Activated T-helper 1 cell treated with anti-CD3 and anti-CD28 coated beads, Interleukin-12 subunit alpha, Interleukin-12 subunit beta, Interleukin-2, Interleukin-4 antibody, amounts not matched to agents 30 ng/mL and 10 ng/mL and 1 ng/mL, durations not matched to agents 14 hours and 24 hours and 36 hours (primary cell): ENCODE measurements around the gene C1orf116. TPM values are rescaled to one million over a fixed set of nuclear protein-coding genes. Genes with fewer than 3 reads are reported as not detected.

ENCODE experiments used
- DNase-seq: peaks from one replicate; pipeline ENCODE4 v3.0.0; 2021; ENCODE audit warnings: low spot score
- H3K27ac Mint-ChIP-seq: one replicate; pipeline ENCODE4 v1.8.0; 2021; ENCODE audit warnings: mild to moderate bottlenecking, mixed read lengths
- H3K27me3 Mint-ChIP-seq: one replicate; pipeline ENCODE4 v1.8.0; 2022; ENCODE audit warnings: mild to moderate bottlenecking, moderate library complexity, mixed read lengths; ENCODE audit not compliant: insufficient read depth
- H3K36me3 Mint-ChIP-seq: one replicate; pipeline ENCODE4 v1.8.0; 2021; ENCODE audit warnings: low read depth, mixed read lengths
- H3K4me1 Mint-ChIP-seq: one replicate; pipeline ENCODE4 v1.8.0; 2021; ENCODE audit warnings: low read depth, mixed read lengths
- H3K4me3 Mint-ChIP-seq: one replicate; pipeline ENCODE4 v1.8.0; 2021; ENCODE audit warnings: mild to moderate bottlenecking, moderate library complexity, mixed read lengths
- H3K9me3 Mint-ChIP-seq: one replicate; pipeline ENCODE4 v1.8.0; 2021; ENCODE audit warnings: mixed read lengths
- intact Hi-C: fragments of 100-400 bp; cut with micrococcal nuclease; formaldehyde crosslinking; loops from one replicate; pipeline ENCODE4 v1.15.1; 2024
- total RNA-seq: library from RNA; stranded (reverse); gene quantifications from 2 replicates; pipeline ENCODE4 v1.2.3, GENCODE V29; 2022

The C1orf116 gene
- not detected in 2 replicates for total RNA-seq

DNA sequence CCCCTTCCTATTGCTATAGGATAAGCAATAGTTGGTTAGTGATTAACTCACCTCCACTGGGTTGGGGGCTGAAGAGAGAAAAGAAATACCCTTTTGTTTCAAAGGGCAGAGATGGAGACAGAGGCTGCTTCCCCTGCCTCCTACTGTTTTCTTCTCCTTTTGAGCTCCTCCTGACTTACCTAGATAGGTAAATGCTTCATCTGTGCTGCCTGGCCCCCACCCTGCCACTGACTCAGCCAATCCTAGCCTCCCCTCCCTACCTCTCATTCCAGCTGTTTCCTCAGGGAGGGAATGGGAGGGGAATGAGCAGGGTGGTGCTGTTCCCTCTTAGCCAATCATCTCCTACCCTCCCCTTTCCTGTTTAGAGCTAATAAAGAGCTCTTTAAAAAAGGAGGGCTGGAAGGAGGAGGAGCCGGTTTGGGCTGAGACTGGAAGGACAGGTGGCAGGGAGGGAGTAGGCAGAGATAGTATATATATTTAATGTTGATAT is at the start of gene C1orf116:
Gene C1orf116 (minus strand): TSS at position 229 of the 490 bp plus-strand sequence. CDS start 5,158 bp downstream, outside the sequence.
- no peak for DNase-seq
- H3K27me3 Mint-ChIP-seq = peaks cover 27% of the 10 kb centered on the region
- no peaks in the 10 kb centered on the region for H3K4me1 Mint-ChIP-seq

GRCh38 chr1:207081806-207082205 is 49.2 kb upstream of the C1orf116 start:
- Mint-ChIP-seq H3K27ac (no peak overlapping the region), H3K36me3 (no peaks in the 10 kb centered on the region), H3K27me3 (peaks cover 15% of the 10 kb centered on the region), H3K9me3 (no peaks in the 10 kb centered on the region), H3K4me3 (no peak overlapping the region), H3K4me1 (peaks cover 23% of the 10 kb centered on the region)
- intact Hi-C loops = no loop called here
- no peak for DNase-seq

More for the DNA sequence above, at the start of gene C1orf116:
- Mint-ChIP-seq H3K27ac (no peak within 1 kb of the TSS), H3K36me3 (no peaks in the 10 kb centered on the region), H3K4me3 (no peak within 1 kb of the TSS), H3K9me3 (no peaks in the 10 kb centered on the region)
- intact Hi-C loops = no loop called here

DNA sequence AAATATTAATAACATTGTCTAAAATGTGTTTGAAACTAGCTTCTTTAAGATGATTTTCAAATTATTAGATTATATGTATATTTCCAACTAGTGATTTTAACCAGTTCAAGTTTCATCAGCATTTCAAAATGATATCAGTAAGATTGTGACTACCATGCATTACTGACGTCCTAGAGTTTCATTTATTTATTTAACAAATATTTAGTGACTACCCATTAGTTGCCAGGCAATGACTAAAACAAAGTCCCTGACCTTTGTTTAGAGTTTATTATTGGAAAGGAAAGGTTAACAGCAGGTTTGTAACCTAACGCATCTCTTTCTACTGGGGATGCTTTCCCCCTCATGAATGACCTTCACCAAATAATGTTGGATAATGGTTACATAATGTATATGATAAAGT is 48.5 kb upstream of the C1orf116 start:
- no peaks in the 10 kb centered on the region for H3K36me3 Mint-ChIP-seq
- H3K27me3 Mint-ChIP-seq = peaks cover 21% of the 10 kb centered on the region
- intact Hi-C loops = no loop called here
- H3K9me3 Mint-ChIP-seq = no peaks in the 10 kb centered on the region
- DNase-seq = no peak
- no peak overlapping the region for H3K4me3 Mint-ChIP-seq
- peaks cover 20% of the 10 kb centered on the region for H3K4me1 Mint-ChIP-seq
- no peak overlapping the region for H3K27ac Mint-ChIP-seq

DNA sequence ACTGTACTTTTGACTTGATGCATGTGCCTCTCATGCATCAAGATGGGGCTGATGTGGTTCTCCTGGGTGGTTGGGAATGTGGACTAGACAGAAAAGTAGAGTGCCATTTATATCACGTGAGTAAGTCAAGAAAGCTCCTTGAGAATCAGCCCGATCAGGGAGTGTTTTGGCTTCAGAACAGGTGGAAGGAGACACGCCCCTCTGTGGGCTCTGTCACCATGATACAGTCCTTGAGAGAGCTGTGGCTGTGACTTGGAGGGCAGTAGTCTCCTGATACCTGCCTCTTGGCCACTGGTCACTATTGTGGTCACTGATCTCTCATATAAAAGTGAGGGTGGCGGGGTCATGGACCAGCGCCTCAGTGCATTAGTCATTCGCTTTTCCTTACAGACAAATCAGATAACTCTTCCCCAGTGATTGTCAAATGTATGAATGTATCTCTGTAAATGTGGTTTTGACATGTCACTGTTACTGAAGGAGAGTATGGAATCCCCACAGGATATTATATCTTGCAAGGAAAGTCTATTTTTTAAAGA is 47.2 kb upstream of the C1orf116 start:
- Mint-ChIP-seq H3K36me3 (no peaks in the 10 kb centered on the region), H3K9me3 (no peaks in the 10 kb centered on the region), H3K27me3 (peaks cover 25% of the 10 kb centered on the region), H3K4me1 (peaks cover 7% of the 10 kb centered on the region), H3K4me3 (no peak overlapping the region), H3K27ac (no peak overlapping the region)
- DNase-seq = no peak
- intact Hi-C loops = no loop called here

DNA sequence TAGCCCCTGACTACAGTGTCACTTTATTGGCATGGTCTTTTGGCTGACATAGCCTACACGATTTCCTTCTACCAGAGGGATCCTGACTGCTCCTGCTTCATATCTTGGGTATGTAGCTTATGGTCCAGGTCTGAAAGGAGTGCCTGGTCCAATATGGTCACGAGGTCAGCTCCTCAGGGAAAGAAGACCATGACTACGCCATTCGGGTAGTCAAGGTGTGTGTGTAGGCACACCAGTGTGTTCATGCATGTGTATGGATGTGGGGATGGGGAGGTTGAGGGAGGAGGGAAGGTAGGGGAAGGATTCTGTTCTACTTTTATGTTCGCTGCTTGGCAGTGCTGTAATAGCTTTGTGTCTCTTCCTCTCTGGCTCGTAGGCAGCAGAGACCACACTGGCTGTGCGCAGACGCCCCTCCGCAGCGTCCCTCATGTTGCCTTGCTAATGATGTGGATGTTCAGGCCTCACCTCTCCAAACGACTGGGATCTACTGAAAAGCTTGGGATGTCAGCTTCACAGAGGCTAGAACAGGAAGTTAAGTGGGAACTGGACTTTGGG is 46.1 kb upstream of the C1orf116 start:
- intact Hi-C loops = loop anchor here (1.0 kb wide), 4 partner anchors 28 to 421 kb away; no protein-coding TSS in a partner anchor
- Mint-ChIP-seq H3K27ac (no peak overlapping the region), H3K36me3 (no peaks in the 10 kb centered on the region), H3K9me3 (no peaks in the 10 kb centered on the region), H3K4me1 (no peaks in the 10 kb centered on the region), H3K4me3 (no peak overlapping the region), H3K27me3 (peaks cover 25% of the 10 kb centered on the region)
- no peak for DNase-seq

DNA sequence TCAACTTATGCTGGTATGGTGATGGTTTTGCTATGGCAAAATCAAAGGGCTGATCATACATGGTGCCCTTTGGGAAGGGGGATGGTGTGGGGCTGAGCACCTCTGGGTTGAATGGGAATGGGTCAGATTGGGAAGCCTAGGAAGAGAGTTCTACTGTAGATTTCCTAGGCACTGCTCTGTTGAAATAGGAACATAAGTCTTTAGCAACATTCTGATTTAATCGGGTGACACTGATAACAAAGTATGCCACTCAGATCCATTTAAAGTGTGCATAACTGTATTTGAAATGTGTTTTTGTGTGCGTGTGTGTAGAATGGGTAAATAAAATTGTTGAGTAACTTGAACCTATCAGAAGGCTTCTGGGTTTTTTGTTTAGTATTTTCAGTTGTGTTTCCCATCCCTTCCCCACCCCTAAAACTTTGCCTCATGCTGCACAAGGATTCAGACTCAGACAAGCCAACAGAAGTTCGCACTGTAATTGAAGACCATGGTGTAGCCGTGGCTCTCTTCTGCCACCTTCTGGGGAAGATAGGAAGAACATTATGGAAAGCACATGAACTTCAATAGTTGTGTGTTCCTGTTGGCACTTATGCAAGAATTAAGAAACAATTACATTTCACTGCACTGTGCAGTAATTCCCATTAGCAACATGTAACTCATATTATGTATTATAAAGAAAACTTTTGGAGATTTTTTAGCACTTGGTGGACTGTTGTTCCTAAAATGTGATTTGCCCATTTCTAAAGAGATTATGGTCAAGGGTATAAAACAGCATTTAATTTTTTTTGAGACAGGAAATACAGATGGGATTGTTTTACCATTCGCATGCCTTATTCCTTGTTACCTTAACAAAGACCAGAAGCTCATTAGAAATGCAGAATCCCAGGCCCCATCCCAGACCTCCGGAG is 45.2 kb upstream of the C1orf116 start:
- Mint-ChIP-seq H3K36me3 (no peaks in the 10 kb centered on the region), H3K9me3 (no peaks in the 10 kb centered on the region), H3K4me1 (no peaks in the 10 kb centered on the region), H3K4me3 (no peak overlapping the region), H3K27me3 (peaks cover 19% of the 10 kb centered on the region), H3K27ac (no peak overlapping the region)
- intact Hi-C loops = loop anchor here (1.0 kb wide), 5 partner anchors 27 to 422 kb away; no protein-coding TSS in a partner anchor
- DNase-seq = peak; percentile 60

DNA sequence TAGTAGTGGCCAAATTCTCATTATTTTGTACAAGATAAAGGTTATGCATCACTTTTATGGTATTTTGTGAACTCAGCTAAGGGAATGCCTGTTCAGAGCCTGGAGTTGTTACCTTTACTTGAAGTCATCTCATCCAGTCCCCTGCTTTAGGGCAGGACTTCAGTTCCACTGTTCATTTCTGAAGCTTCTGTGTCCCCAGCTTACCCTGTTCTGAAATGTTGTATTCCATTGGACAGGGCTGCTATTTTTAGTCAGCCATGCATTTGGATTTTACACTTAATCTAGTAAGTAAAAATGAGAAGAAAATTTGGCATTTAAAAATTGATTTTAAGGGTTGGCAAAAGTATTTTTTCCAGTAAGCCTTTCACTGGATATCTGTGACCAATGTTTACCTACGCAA is 44.5 kb upstream of the C1orf116 start:
- H3K9me3 Mint-ChIP-seq = no peaks in the 10 kb centered on the region
- peaks cover 19% of the 10 kb centered on the region for H3K27me3 Mint-ChIP-seq
- peaks cover 2% of the 10 kb centered on the region for H3K36me3 Mint-ChIP-seq
- intact Hi-C loops = loop anchor here (1.0 kb wide), 1 partner anchor 72 kb away; no protein-coding TSS in a partner anchor
- H3K27ac Mint-ChIP-seq = no peak overlapping the region
- peaks cover 3% of the 10 kb centered on the region for H3K4me1 Mint-ChIP-seq
- H3K4me3 Mint-ChIP-seq = no peak overlapping the region
- no peak for DNase-seq

DNA sequence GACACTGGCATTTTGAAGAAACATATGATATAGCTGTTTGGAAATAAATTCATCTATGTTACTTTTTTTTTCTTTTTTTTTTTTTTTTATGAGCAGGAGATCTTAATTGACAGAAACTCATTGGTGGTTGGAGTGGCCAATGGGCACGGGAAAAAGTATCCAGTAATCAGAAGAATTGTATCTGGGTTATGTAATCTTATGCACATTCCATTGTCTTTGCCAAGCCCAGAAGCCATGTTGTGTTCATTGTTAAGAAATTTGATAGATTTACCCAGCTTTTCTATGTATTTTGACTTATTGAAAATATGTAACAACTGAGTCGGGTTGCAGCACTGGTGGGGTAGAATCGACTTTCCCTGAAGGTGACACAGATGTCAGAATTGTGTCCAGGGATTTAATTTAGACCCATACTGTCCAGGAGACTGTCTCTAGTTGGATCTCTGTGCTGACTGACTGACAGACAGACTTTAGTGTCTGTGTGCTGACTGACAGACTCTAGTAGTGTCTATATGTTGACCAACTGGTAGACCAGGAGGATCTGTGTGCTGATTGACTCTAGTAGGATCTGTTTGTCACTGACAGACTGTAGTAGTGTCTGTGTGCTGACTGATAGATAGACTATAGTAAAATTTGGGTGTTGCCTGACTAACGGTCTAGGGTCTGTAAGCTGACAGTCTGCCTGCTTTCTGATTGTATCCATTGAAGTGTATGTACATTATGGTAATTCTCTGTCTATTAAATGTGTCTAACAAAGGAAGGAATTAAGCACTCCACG is 43.8 kb upstream of the C1orf116 start:
- intact Hi-C loops = no loop called here
- no peak for DNase-seq
- no peak overlapping the region for H3K4me3 Mint-ChIP-seq
- peaks cover 9% of the 10 kb centered on the region for H3K4me1 Mint-ChIP-seq
- peaks cover 2% of the 10 kb centered on the region for H3K36me3 Mint-ChIP-seq
- no peak overlapping the region for H3K27ac Mint-ChIP-seq
- no peaks in the 10 kb centered on the region for H3K9me3 Mint-ChIP-seq
- peaks cover 19% of the 10 kb centered on the region for H3K27me3 Mint-ChIP-seq

GRCh38 chr1:207073906-207074820 is 41.6 kb upstream of the C1orf116 start:
- no peak overlapping the region for H3K27ac Mint-ChIP-seq
- H3K27me3 Mint-ChIP-seq = peaks cover 15% of the 10 kb centered on the region
- H3K36me3 Mint-ChIP-seq = peaks cover 5% of the 10 kb centered on the region
- intact Hi-C loops = no loop called here
- H3K4me1 Mint-ChIP-seq = peaks cover 28% of the 10 kb centered on the region
- H3K9me3 Mint-ChIP-seq = no peaks in the 10 kb centered on the region
- no peak overlapping the region for H3K4me3 Mint-ChIP-seq
- DNase-seq = no peak

GRCh38 chr1:207072233-207072632 is 39.7 kb upstream of the C1orf116 start:
- Mint-ChIP-seq H3K36me3 (peaks cover 7% of the 10 kb centered on the region), H3K27me3 (peaks cover 12% of the 10 kb centered on the region), H3K4me1 (peaks cover 31% of the 10 kb centered on the region), H3K27ac (no peak overlapping the region), H3K4me3 (no peak overlapping the region), H3K9me3 (no peaks in the 10 kb centered on the region)
- intact Hi-C loops = no loop called here
- DNase-seq = no peak

- intact Hi-C loops = no loop called here
Measured at GRCh38 chr1:207071426-207071825, 38.9 kb upstream of the C1orf116 start.

DNA sequence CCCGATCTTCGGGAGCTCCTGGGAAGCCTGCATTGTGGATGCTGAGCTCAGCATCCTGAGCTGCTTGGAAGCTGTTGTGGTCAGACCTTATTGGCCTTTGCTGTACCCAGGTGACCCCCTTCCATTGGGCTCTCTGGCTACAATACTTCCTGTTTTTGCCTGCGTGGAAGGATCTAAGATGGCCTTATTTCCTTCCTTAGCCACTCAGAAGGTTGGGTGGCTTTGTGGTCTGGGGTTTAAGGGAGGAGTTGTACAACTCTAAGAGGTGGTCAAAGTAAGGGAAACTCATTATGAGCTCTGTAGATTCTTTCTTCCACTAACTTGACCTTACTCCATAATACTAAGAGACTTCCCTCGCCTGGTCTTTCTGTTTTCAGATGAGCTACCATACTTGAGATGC is 38.3 kb upstream of the C1orf116 start:
- no peak overlapping the region for H3K4me3 Mint-ChIP-seq
- intact Hi-C loops = no loop called here
- H3K9me3 Mint-ChIP-seq = no peaks in the 10 kb centered on the region
- peaks cover 31% of the 10 kb centered on the region for H3K4me1 Mint-ChIP-seq
- no peak for DNase-seq
- H3K27me3 Mint-ChIP-seq = peaks cover 3% of the 10 kb centered on the region
- H3K36me3 Mint-ChIP-seq = peaks cover 7% of the 10 kb centered on the region
- H3K27ac Mint-ChIP-seq = no peak overlapping the region

More at GRCh38 chr1:207071426-207071825, 38.9 kb upstream of the C1orf116 start:
- Mint-ChIP-seq H3K36me3 (peaks cover 7% of the 10 kb centered on the region), H3K4me3 (no peak overlapping the region), H3K4me1 (peaks cover 31% of the 10 kb centered on the region), H3K27me3 (peaks cover 9% of the 10 kb centered on the region), H3K9me3 (no peaks in the 10 kb centered on the region), H3K27ac (no peak overlapping the region)
- DNase-seq = no peak
